ENCODE results near the gene SPTLC1.
"Not testable (repeated sequence)": the region's sequence is repeated elsewhere in the genome, so short reads cannot be mapped to it uniquely, and the experiment has no call there.

GRCh38 chr9:92150501-92151470, 35.6 kb upstream of the SPTLC1 start:
- TF ChIP-seq, protein P1, sequence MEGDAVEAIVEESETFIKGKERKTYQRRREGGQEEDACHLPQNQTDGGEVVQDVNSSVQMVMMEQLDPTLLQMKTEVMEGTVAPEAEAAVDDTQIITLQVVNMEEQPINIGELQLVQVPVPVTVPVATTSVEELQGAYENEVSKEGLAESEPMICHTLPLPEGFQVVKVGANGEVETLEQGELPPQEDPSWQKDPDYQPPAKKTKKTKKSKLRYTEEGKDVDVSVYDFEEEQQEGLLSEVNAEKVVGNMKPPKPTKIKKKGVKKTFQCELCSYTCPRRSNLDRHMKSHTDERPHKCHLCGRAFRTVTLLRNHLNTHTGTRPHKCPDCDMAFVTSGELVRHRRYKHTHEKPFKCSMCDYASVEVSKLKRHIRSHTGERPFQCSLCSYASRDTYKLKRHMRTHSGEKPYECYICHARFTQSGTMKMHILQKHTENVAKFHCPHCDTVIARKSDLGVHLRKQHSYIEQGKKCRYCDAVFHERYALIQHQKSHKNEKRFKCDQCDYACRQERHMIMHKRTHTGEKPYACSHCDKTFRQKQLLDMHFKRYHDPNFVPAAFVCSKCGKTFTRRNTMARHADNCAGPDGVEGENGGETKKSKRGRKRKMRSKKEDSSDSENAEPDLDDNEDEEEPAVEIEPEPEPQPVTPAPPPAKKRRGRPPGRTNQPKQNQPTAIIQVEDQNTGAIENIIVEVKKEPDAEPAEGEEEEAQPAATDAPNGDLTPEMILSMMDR (optimal IDR thresholded peaks at IDR 0.05 in 1 of 3, IDR thresholded peaks at IDR 0.05 in 1 of 3, conservative IDR thresholded peaks at IDR 0.05 in 1 of 3; ENCODE audit: extremely low read depth in 1 of 3, insufficient read depth in 2 of 3, low read length in 3 of 3) = not testable (repeated sequence)
- TF ChIP-seq EZH2 (IDR thresholded peaks at IDR 0.05; ENCODE audit: low read length) = not testable (repeated sequence)
